ENCODE measurements around the gene PRDM5.
"Not testable (repeated sequence)": the region's sequence is repeated elsewhere in the genome, so short reads cannot be mapped to it uniquely, and the experiment has no call there.

PRDM5 gene

DNA sequence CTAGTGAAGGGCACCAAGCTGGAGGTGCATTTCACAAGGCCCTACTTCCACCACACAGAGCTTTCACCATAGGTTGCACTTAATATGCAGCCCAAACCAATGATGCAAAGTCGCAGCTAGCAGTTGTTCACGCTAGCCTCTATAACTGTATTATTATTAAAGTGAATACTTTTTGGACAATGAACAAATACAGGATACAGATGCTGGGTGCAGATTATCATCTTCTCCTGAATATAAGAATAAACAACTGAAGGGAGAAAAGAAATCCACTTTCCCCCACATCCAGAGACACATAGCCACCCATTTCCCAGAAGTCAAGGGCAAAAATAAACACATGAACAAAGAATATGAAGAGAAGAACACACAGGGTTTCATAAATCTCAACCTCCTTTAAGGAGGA is 107.2 kb downstream of the PRDM5 start:
- no peak for DNase-seq

DNA sequence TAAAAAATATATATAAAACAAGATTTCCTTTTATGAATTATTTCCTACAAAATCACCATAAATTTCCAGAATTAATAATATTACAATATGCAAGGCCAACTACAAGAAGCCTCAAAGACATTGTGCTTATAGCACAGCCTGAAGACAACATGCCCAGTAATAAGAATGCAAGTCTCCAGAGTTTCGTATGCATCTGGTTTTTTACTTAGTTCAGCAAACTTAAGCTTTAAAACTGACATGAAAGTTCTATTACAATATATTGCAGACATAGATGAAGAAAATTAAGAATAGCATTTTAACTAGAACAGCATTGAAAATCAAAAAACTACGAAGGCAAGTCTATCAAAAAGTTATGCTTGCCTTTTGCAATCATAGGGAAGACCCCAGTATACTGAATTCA is 107.6 kb downstream of the PRDM5 start:
- no peak for DNase-seq

DNA sequence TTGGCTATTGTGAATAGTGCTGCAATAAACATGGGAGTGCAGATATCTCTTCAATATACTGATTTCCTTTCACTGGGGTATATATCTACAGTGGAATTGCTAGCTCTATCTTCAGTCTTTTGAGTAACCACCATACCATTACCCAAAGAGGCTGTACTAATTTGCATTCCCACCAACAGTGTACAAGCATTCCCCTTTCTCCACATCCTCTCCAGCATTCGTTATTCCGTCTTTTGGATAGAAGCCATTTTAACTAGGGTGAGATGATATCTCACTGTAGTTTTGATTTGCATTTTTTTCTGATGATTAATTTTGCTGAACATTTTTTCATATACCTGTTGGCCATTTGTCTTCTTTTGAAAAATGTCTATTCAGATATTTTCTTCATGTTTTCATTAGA is 110.3 kb downstream of the PRDM5 start:
- DNase-seq = no peak

DNA sequence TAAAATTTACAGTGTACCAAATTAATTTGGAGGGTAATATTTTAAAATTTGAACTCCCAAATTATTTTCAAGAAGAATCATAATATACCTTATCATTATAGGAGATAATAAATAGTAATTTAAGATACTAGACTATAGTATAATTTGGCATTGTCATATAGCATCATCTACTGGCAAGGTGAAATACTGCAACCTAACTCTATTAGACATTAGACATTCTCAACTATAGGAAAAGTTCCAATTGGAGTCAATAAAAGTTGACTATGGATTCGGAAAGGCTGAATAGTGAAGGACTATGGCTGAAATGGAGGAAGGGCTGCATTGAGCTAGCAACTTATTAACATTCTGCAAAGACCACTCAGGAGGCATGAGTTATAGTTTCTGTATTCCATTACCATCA is 113.0 kb downstream of the PRDM5 start:
- DNase-seq = no peak

DNA sequence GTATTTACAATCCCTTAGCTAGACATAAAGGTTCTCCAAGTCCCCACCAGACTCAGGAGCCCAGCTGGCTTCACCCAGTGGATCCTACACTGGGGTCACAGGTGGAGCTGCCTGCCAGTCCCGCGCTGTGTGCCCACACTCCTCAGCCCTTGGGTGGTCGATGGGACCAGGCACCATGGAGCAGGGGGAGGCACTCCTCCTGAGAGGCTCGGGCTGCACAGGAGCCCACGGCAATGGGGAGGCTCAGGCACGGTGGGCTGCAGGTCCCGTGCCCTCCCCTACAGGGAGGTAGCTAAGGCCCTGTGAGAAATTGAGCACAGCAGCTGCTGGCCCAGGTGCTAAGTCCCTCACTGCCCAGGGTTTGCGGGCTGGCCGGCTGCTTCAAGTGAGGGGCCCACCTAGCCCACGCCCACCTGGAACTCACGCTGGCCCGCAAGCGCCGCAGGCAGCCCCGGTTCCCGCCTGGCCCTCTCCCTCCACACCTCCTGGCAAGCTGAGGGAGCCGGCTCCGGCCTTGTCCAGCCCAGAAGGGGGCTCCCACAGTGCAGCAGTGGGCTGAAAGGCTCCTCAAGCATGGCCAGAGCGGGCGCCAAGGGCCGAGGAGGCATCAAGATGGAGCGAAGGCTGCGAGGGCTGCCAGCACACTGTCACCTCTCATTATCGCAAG is 113.9 kb downstream of the PRDM5 start:
- DNase-seq = no peak

DNA sequence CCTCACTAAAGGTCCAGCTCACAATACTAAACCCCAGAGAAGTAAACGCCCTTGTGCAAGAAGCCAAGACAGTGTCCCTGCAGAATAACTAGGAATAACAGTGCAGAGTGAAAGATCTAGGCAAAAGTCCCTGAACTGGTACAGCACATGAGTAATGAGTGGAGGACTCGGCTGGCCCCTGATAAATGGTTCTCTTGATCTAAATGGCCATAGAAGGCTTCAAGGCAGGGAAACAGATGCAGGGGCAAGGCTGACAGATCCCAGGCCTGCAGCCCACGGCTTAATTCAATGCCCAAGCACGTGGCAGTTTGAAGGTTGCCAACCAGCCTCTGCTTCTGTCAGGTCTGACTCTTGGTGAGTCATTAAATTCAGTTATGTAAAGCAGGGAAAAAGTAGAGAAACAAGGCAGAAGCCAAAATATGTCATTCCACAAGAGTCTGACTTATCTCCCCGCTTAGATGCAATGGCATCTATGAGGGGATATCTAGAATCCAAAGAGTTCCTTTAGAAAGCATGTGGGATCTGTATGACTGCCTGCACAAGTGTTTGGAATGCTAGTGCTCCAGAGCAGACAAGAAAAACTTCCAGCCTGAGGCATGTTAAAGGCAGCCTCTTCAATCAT is 121.3 kb downstream of the PRDM5 start:
- no peak for DNase-seq

DNA sequence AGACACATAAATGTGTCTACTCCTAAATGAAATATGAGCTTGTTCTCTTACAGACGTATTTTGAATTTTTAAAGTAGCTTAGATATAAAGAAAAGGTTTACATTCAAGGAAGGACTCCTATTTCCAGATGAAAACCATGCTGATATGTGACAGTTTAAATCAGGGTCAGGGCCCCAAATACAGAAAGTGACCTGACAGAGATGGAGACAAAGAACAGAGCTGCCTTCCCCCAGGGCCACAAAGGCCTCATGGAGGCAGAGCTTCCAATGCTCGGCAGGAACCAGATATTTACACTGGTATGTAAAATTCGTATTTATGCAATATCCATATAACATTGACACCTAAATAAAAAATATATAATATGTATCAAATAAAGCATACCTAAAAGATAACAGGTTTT is 124.0 kb downstream of the PRDM5 start:
- no peak for DNase-seq

DNA sequence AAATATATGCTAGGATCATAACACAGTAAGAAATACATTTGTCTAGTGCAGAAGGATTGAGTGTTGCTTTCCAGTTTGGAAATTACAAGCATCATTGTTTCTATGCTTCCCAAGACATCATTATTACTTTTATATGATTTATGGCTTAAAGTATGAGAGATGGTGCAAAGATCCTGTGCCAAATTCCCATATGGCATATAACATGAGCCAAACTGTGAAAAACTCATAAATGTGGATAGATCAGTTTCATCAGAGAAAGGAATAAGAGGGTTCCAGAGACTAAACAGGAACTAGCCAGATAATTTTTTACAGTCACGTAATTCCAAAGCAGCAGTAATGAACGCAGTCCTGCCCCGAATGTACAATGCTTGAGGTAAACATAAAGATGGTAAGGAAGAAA is 126.3 kb downstream of the PRDM5 start:
- no peak for DNase-seq

DNA sequence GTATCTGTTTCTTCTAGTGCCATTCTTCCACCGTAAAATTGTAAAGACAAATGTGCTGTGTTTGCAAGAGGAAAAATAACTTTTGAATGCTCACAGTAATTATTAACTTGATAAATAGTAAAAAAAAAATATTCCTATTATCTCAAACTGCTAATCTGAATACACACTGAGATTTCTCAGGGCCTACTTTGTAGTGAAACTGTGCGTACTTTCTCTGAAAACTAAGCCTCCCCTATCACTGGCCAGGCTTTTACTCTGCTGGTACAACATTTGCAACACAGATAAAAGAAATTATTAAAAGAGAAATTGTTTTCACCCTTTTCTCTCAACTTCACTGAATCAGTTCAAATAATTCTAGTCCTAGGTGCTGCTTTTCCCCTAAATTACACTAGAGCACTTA is 137.3 kb downstream of the PRDM5 start:
- DNase-seq = no peak

DNA sequence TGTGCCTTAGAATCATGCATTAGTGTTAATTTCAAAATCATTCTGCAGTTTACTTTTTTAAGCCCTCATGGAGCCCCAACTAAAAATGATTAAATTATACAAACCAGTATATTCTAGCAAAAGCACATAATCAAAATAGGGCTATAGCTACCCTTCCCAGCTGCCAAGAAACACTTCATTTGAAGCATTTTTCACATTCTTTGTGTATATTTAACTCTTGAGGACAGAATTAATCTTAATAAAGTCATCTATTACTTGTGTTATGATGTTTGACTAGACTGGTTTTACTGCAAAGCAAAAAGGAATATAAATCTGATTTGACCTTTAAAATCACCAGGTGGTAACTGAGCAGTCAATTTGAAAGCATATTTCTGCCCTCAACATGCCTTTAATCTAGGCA is 145.1 kb downstream of the PRDM5 start:
- DNase-seq = no peak

DNA sequence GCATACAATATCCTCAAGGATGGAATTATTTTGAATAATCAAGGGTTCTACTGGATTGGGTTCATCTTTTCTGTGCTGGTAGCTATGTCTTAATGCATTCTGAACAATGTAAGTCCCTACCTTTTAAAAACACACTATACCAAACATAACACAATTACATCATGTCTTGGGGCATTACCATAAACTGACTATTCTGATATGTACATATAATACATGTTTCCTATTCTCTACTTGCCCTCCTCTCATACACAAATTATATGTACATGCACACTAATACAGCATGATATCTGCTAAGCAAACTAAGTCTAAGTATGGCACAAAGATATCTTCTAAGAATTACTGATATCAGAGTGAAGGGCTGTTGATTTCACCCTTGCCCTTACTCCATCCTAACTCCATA is 147.1 kb downstream of the PRDM5 start:
- no peak for DNase-seq

DNA sequence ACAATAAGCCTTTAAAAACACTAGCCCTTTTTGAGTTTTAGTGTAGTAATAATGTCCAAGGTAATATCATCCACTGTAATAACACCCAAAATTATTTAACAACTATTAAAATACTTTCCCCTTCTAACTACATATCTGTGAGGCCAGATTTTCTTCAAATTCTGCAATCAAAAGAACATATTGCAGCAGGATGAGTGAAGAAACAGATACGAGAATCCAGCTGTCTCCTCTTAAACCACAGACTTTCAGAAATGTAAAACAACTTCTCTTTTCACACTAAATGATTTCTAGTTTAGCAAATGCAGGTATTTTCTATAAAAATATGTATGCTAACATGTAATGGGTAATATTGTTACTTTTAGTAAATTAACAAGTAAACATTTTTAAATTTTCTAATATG is 148.9 kb downstream of the PRDM5 start:
- no peak for DNase-seq

DNA sequence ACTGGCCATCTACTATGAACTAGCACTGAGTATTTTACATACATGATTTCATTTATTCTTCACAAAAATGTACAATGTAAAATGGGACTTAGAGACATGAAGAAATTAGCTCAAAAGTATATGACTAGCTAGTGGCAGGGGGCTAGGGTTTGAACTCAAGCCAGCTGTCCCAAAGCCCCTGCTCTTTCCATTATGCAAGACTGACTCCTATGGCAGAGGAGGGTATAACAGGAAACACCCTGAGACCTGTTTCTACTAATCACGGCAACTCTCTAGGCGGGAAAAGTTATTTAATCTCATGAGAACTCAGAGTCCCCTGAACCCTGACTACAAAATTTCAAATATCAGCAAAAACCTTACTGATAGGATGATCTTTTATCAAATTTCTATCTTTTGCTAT is 150.6 kb downstream of the PRDM5 start:
- no peak for DNase-seq

DNA sequence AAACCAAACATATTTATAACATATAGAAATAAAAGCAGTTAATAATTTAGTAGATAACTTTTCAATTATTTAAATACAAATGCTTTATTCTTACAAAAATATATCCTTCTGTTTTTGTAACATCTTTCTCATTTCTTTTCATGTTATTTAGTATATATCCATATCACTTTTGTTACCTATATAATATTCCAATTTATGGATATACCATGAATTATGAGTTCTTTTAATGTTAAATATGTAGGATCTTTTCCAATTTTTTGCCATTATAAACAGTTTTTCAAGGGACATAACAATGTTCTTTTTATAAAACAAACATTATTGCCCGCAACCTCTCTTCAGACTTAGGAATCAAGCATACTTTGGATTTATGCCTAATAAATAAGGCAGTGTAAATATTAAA is 151.6 kb downstream of the PRDM5 start:
- DNase-seq = no peak

DNA sequence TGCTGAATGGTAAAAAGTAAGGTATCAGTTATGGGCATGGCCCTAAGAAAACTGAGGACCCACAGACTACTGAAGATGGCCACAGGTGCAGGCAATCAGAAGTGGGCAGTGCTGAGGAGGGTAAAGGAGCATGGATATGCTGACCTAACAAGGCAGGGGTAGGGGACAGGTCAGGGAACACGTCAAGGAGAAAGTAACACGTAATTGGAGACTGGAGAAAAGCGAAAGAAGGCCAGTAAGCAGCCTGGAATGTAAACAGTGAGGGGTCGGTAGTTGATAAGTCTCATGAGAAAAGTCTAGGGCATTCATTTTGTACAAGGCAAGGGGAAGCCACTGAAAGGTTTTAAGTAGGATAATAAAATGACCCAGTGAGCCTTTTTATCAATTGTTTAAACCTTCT is 153.3 kb downstream of the PRDM5 start:
- no peak for DNase-seq

DNA sequence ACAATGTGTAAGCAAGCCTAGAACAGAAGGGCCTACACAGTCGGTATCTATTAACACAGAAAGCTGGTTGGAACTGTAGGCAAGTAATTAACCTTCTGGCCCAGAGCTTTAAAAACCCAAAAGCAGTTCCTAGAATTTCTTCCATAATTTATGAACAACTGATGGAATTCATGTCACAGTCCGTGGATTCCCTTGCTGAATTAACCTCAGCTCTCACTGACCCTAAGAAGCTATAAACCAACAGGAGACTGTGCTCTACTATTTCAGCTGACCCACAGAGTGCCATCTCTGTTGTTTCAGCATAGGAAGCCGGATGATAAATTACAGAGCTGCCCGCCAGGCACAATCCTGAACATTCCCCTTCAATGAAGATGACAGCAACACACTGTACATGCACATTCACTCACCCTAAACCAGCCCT is 157.3 kb downstream of the PRDM5 start:
- no peak for DNase-seq

DNA sequence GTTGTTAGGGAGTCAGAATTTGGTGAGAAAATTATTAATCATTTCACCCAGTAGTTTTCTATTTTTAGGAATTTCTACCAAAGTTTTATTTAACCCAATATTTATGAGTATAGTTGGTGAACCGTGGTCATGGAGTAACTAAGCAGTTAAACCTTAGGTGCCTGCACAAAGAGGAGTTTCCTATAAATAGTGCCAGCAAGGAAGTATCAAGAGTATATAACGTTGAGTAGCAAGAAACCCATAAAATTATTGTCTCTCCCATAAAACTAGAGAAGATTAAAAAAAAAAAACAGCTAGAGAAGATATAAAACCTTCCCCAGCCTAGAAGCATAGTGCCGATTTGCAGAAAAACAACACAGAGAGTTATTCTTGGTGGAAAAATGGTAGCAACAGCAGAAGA is 158.9 kb downstream of the PRDM5 start:
- no peak for DNase-seq

DNA sequence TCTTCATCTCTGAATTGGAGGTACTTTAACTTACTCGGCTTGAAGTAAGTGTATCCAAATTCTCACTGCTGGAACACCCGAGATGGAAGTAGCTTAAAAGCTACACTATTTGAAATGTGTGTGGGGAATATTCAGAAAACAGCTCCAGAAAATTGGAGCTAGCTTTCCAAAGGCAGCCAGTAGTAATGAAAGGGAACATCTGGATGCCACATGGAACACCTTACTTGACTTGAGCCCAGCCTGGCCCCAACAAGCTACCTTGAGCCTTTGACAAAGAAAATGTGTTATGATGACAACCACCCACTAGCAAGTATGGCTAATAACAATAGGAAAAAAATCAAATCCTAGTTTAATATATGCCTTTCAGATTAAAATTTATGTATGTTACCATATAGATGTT is 161.5 kb downstream of the PRDM5 start:
- no peak for DNase-seq

DNA sequence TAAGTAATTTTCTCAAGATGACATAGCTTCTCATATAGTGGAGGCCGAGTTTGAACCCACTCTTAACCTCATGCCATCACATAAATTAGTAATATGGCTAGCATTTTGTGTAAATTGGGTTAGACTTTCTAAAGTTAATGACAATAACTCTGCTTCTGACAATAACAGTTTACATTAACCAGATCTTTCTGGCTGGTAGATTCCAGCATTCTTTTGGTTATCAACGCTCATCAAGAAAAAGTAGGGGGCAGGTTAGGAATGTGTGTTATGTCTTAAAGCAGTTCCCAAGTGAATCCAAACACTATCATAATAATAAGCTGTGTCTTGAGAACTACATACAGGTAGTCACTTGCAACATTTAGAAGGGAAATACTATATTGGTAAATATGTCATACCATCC is 162.5 kb downstream of the PRDM5 start:
- DNase-seq = no peak

DNA sequence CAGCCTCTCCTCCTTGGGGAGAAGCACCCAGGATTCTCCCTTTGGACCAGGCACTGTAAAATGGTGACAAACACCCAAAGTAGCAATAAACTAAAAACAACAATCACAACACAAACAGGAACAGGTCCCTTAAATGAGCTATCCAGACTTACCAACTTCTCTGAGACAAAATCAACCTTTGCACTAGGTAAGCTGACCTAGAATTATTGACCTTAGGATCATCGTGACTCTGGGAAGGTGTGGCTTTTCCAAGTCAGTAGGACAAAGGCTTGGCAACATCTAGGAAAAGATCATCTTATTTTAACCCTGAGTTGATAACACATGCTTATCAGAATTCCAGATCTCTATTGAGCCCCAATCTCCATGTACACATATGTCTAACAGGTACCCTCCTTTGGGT is 166.7 kb downstream of the PRDM5 start:
- DNase-seq = no peak

DNA sequence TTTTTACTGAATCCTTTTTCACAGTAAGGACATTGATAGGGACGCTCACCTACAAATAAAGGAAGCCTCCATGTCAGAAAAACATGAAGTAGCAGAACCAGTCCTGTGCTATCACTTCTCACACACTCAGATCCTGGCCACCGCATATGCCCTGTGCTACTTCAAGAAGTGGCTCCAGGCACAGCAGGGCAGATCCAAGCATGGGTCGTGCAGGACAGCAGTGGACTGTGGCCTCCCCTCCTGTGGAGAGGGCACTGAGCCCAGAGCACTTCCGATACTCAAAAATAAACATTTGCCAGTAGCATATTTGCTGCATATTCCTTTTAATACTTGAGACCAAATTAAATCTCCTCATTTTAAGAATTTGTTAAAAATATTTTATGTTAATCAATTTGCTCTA is 167.9 kb downstream of the PRDM5 start:
- peak; percentile 63 for DNase-seq

DNA sequence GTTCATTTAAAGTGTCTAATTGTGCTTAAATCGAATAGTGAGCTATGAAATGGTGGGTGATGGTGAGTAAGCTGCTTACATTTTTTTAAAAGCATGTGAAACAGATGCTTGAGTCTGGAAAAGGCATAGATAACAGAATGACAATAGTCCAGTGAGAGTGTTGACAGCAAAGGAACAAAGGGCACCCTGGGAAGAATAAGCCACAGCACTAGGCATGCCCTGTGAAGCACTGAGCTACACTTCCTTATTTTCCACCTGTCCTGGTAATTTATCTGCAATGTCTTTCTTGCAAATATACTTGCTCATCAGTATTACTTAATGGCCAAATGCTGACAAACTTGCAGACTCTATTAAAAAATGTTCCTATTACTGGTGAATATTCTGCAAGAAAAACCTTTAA is 168.7 kb downstream of the PRDM5 start:
- peak; percentile 85 for DNase-seq

DNA sequence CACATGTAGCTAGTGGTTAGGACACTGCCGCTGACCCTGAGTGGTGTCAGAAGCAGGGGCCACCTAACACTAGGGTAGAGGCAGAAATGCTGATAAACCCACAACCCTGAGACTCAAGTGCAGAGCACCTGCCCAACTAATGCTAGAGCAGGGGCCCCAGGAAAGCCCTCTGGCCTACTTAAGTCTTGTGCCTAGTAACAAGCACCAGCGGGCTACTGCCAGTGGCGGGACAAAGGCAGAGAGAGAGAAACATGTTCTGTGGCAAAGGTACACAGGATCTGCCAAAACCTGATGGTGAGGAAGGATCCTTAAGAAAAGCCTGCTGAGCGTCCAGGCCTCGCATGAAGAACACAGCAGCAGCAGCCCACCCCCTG is 172.4 kb downstream of the PRDM5 start:
- peak; percentile 3 for DNase-seq

DNA sequence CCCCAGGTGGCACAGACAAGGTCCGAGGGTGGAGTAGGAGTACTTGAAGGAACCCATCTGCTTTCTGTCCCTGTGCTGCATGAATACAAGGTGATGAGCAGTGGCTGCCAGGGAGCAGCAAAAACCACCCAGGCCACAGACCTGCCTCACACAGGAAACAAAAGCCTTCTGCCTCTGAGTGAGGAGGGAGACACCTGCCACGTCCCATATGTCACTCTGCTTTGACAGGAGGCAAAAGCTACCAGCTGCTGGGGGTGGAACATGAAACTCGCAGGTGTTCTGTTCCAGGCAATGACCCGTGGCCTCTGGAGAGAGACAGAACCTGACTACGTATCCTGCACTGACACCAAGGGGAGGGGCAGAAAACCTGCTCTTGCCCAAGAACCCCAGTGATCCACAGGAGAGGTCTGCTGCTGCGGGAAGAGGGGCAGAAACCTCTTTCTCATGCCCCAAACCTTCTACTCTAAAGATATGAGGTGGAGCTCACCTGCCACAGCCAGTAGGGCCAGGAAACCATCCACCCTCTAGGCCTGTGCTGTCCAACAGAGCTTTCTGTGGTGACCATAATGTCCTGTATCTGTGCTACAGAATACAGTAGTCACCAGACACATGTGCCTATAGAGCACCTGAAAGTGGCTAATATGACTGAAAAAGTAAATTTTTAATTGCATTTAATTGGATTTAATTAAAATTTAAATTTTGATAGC is 172.9 kb downstream of the PRDM5 start:
- peak; percentile 93 for DNase-seq

DNA sequence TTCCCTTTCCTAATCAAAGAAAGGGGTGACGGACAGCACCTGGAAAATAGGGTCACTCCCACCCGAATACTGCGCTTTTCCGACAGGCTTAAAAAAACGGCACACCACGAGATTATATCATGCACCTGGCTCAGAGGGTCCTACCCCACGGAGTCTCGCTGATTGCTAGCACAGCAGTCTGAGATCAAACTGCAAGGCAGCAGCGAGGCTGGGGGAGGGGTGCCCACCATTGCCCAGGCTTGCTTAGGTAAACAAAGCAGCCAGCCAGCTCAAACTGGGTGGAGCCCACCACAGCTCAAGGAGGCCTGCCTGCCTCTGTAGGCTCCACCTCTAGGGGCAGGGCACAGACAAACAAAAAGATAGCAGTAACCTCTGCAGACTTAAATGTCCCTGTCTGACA is 180.9 kb downstream of the PRDM5 start:
- not testable (repeated sequence) for DNase-seq
